Activated T-cell treated with anti-CD3 and anti-CD28 coated beads, Interleukin-2, amount 50 U/mL, for 48 hours (primary cell): ENCODE data around the gene SRA1.
"Not testable (repeated sequence)": the region's sequence is repeated elsewhere in the genome, so short reads cannot be mapped to it uniquely, and the experiment has no call there.

Experiments used
- DNase-seq, 2 experiments: peaks; one replicate each; pipeline ENCODE4 v3.0.0-alpha.2; 2020

Gene SRA1

DNA sequence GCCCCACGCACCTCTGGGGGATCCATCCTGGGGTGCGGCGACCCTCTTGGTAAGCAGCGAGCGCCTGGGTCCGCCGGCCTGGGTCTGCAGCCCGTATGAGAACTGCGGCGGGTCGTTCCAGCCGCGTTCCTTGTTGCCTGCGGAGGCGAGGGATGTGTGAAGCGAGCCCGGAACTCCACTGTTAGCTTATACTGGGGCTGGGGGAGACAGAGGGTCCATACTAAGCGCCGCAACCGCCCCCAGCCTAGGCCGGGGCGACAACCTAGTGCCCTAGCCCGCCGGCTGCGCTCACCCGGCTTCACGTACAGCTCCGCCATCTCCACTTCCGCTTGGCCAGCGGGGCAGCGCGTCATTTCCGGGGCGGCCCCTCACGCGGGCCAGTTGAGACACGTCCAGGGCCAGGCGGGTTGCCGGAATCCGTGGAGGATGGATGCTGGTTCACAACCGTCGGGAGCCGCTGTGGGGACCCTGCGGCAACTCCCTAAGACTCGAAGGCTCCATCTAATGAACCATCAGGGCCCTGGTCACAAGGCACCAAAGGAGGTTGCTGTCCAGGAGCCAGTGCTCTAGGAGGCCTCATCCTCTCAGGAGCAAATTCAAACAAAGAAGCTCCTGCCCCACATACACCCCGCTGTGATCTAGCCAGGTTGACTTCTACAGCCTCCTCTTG, at the start of gene SRA1:
SRA1 (minus strand) TSS at position 338 of the 670 bp plus-strand sequence; CDS start at position 317, 21 bp downstream.
- peak; percentile 91 to 93 for DNase-seq

- no peak for DNase-seq
Measured at GRCh38 chr5:140607031-140607430, 49.8 kb upstream of the SRA1 start.

DNA sequence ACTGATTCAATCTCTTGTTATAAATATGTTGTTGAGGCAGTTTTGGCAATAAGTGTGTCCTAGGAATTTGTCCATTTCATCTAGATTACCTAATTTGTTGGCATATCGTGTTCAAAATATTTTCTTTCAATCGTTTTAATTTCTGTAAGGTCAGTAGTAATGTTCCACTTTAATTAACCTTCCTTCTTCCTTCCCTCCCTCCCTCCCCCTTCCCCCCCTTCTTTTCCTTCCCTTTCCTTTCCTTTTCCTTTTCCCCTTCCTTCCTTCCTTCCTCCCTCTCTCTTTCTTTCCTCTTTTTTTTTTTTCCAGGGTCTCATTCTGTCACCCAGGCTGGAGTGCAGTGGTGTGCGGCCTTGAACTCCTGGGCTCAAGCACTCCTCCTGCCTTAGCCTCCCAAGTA, 48.6 kb upstream of the SRA1 start:
- no peak for DNase-seq

- no peak for DNase-seq
Measured at GRCh38 chr5:140603734-140604133, 46.5 kb upstream of the SRA1 start.

GRCh38 chr5:140603446-140603698, 46.1 kb upstream of the SRA1 start:
- DNase-seq: not testable (repeated sequence)

DNA sequence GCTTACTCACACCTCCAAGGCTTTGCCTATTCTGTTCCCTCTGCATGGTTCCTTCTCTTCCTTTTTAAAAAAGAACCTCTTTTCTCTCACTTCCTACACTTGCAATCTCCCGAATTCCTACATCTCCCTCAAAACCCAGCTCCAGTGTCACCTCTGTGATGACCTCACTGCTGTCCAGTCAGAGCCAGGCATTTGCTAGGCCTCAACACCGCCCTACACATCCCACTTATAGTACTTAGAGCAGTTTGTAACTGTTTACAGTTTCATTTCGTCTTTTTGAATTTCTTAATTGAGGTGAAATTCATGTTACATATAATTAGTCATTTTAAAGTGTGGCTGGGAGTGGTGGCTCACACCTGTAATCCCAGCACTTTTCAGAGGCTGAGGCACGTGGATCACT, 44.9 kb upstream of the SRA1 start:
- DNase-seq: no peak

- no peak for DNase-seq
Measured at GRCh38 chr5:140600096-140600495, 42.8 kb upstream of the SRA1 start.

DNA sequence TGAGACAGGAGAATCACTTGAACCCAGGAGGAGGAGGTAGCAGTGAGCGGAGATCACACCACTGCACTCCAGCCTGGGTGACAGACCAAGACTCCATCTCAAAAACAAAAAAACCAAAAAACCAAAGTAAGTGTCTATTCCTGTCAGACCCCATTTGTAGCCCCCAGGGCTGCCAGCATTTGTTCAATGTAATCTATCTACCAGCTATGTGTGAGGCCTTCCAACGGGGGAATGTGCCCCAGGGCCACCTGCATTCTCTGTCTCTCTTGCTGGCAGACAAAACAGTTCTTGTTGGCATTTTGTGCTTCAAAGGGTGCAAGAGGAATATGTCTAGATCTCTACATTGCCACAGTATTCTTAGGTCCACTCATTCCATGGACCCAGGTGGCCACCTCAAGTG, 41.6 kb upstream of the SRA1 start:
- no peak for DNase-seq

DNA sequence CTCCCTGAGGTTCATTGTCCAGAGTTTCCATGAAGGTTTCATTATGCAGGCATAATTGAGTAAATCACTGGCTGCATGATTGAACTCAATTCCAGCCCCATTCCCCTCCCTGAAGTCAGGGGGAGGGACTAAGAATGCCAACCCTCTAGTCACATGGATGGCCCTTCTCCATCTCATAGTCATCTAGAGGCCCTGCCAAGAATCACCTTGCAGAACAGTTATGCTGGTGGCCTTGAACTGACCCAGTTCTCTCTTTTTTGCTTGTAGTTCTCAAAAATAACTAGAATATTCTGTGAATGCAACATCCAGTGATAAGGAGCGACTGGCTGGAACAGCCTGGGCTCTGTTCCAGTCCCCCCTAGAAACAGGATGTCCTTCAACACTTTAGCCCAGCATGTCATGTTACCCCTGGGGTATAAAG, 39.1 kb upstream of the SRA1 start:
- DNase-seq: no peak

- DNase-seq: no peak
Measured at GRCh38 chr5:140595538-140596300, 38.4 kb upstream of the SRA1 start.

DNA sequence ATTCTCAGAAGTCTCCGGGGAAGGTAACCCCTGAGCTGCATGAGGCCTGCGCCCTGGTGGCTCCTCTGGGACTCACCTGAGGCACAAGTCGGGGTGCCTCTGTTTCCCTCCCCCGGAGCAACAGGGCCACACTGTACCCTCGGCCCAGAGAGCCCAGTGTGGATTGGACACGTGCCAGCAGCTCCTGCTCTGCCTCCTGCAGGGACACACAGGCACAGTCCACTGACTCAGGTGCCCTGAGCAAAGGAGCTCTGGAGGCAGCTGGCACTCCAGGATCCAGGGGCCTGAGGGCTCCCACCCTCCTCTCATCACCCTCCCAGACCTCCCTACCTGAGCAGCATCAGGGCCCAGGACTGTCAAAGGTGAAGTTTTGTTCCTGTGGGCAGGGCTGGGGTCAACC, 36.9 kb upstream of the SRA1 start:
- no peak for DNase-seq

DNA sequence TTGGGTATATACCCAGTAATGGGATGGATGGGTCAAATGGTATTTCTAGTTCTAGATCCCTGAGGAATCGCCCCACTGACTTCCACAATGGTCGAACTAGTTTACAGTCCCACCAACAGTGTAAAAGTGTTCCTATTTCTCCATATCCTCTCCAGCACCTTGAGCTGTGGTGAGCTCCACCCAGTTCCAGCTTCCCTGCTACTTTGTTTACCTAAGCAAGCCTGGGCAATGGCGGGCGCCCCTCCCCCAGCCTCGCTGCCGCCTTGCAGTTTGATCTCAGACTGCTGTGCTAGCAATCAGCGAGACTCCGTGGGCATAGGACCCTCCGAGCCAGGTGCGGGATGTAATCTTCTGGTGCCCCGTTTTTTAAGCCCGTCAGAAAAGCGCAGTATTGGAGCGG, 35.8 kb upstream of the SRA1 start:
- not testable (repeated sequence) for DNase-seq

DNA sequence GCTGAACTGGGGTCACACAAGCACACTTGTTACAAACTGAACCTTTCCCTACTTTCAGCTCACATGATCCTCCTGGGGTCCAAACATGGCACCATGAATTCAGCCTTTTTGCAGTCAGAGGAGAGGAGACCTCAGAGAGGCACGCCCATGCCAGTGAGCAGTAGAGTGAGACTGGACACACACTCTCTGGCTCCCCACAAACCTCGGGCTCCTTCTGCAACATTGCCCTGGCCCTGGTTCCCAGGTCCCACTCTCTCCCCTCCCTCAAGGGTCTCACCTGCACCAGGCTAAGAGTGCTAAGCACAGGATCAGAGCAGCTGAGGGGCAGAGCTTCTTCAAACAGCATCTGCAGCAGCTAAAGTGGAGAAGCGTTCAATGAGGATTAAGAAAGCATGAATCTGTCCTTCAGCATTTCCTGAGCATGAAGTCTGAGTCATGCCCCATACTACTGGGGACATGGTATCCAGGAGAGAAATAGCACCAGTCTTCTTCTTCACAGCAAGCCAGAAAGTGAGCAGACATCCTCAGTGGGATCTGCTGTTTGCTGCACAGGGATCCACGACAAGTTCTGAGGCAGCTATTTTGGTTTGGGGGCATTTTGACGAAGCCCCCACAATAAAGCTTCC, 34.6 kb upstream of the SRA1 start:
- no peak for DNase-seq

GRCh38 chr5:140590861-140591260, 33.6 kb upstream of the SRA1 start:
- DNase-seq: no peak

- no peak for DNase-seq
Measured at GRCh38 chr5:140588311-140589070, 31.2 kb upstream of the SRA1 start.

- DNase-seq: no peak
Measured at GRCh38 chr5:140587495-140587894, 30.2 kb upstream of the SRA1 start.

GRCh38 chr5:140579188-140579747, 22.0 kb upstream of the SRA1 start:
- not testable (repeated sequence) for DNase-seq

- DNase-seq: no peak
Measured at GRCh38 chr5:140576776-140577201, 19.5 kb upstream of the SRA1 start.

DNA sequence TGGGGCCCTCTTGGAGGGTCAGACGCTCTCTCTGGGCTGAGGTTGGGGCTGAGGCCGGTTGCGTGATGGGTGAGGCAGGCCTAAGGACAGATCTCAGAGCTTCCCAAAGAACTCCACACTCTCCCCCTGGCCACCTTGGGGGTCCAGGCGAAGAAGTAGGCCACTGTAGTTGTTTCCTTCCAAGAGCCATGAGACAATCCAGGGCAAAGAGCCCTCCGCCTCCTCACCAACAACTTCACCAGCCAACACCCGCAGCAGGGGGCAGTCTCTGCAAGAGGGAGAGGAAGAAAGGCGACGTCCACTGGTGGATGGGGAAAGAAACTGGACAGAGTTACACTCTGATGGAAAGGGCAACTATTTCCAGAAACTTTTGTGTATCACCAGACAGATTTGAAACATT, 18.0 kb upstream of the SRA1 start:
- DNase-seq: no peak

DNA sequence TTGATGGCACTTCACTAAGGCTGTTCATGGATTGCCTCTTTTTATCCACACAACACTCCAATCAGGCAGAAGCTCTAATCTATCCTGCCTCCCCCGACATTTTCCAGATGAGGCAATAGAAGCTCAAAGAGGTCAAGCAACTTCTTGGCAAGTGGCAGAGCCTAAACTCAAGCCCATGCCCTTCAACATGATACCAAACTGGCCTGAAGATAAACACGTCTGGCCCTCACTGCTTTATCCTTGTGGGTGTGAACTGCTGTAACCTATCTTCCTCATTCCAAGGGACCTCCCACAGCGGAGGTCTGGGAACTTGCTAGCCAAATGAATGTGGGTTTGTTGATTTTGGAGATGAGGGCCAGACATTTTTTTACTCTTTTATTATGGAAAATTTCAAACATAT, 16.9 kb upstream of the SRA1 start:
- no peak for DNase-seq

GRCh38 chr5:140573683-140574082, 16.4 kb upstream of the SRA1 start:
- no peak for DNase-seq

GRCh38 chr5:140571105-140571504, 13.8 kb upstream of the SRA1 start:
- DNase-seq: peak in 1 of 2 experiments; percentile 7

GRCh38 chr5:140570488-140570887, 13.2 kb upstream of the SRA1 start:
- peak in 1 of 2 experiments; percentile 11 for DNase-seq
